PC-9 (cell line): ENCODE results near the gene GJC2.

ENCODE experiments used
- CTCF ChIP-seq: fragments of 200-600 bp; sonication (generic); conservative IDR thresholded peaks from 2 replicates; pipeline ENCODE4 v1.6.1; 2017; ENCODE audit warnings: mixed run types, antibody characterized with exemption, mild to moderate bottlenecking, moderate library complexity
- EZH2 ChIP-seq: fragments of 200-600 bp; sonication (generic); IDR thresholded peaks from 2 replicates; pipeline ENCODE4 v1.8.0; 2017; ENCODE audit warnings: antibody characterized with exemption, low read depth

GRCh38 chr1:228109073-228109961, 40.4 kb upstream of the GJC2 start, which contains the start of gene MRPL55:
- TF ChIP-seq CTCF = no peak
- no peak for TF ChIP-seq EZH2
